SK-N-SH (cell line): ENCODE results near the gene ASIC4. TPM values are rescaled to one million over a fixed set of nuclear protein-coding genes. Genes with fewer than 3 reads are reported as not detected.

ENCODE experiments used
- CTCF ChIA-PET: fragments of 300-600, 350-600 bp; formaldehyde crosslinking; extraction: SDS; loops from one replicate; lab custom pipeline; 2021; lab: Yijun Ruan, JAX
- POLR2A ChIA-PET: fragments of 350-600 bp; sonication (Branson Sonifier 250); formaldehyde crosslinking; extraction: SDS; loops from one replicate; lab custom pipeline; 2020; ENCODE audit warnings: antibody characterized with exemption, inconsistent platforms; lab: Yijun Ruan, JAX
- DNase-seq: peaks from one replicate; pipeline ENCODE4 v3.0.0; 2012
- H2AFZ ChIP-seq: fragments of 200-600 bp; sonication (generic); 2 replicates; pipeline ENCODE4 v1.8.1; 2016; ENCODE audit warnings: antibody characterized with exemption, mild to moderate bottlenecking, low read depth
- H3F3A ChIP-seq: fragments of 200-600 bp; sonication (generic); replicated peaks from 2 replicates; pipeline ENCODE3; 2016; ENCODE audit warnings: antibody characterized with exemption, mild to moderate bottlenecking; ENCODE audit not compliant: insufficient read depth
- H3K27ac ChIP-seq, 2 experiments: fragments of 200-500 bp in 1 of 2; fragments of 200-600 bp in 1 of 2; sonication (Bioruptor generic) in 1 of 2; sonication (generic), shearing (Covaris generic) in 1 of 2; 2 replicates each; pipeline versions ENCODE4 v1.5.1 to v1.6.1; 2014 to 2016; ENCODE audit warnings: low read depth in 2 of 2, inconsistent platforms in 1 of 2, low read length in 1 of 2, mild to moderate bottlenecking in 1 of 2, mixed read lengths in 1 of 2
- H3K27me3 ChIP-seq: fragments of 200-600 bp; sonication (generic), shearing (Covaris generic); 2 replicates; pipeline ENCODE4 v1.6.1; 2016; ENCODE audit warnings: mixed run types; ENCODE audit not compliant: insufficient read depth
- H3K36me3 ChIP-seq, 2 experiments: fragments of 200-500 bp in 1 of 2; fragments of 200-600 bp in 1 of 2; sonication (Bioruptor generic) in 1 of 2; sonication (generic) in 1 of 2; replicated peaks in 1 of 2; 2 replicates each; pipeline versions ENCODE3 to v1.5.1; 2014 to 2016; ENCODE audit warnings: low read length in 1 of 2, mild to moderate bottlenecking in 1 of 2; ENCODE audit not compliant: insufficient read depth in 2 of 2, control insufficient read depth in 1 of 2
- H3K4me1 ChIP-seq, 2 experiments: fragments of 200-500 bp in 1 of 2; fragments of 200-600 bp in 1 of 2; sonication (Bioruptor generic) in 1 of 2; sonication (generic), shearing (Covaris generic) in 1 of 2; 2 replicates each; pipeline versions ENCODE4 v1.5.1 to v1.6.1; 2014 to 2016; ENCODE audit warnings: low read depth in 1 of 2, low read length in 1 of 2, mixed run types in 1 of 2; ENCODE audit not compliant: insufficient read depth in 2 of 2, control insufficient read depth in 1 of 2
- H3K4me2 ChIP-seq: fragments of 200-600 bp; sonication (generic), shearing (Covaris generic); 2 replicates; pipeline ENCODE4 v1.6.1; 2017; ENCODE audit warnings: mixed run types
- H3K4me3 ChIP-seq, 2 experiments: fragments of 200-500 bp in 1 of 2; fragments of 200-600 bp in 1 of 2; sonication (Bioruptor generic) in 1 of 2; sonication (generic), shearing (Covaris generic) in 1 of 2; 2 replicates each; pipeline versions ENCODE4 v1.5.1 to v1.8.1; 2014 to 2016; ENCODE audit warnings: low read depth in 2 of 2, inconsistent platforms in 1 of 2, low read length in 1 of 2, mild to moderate bottlenecking in 1 of 2, mixed read lengths in 1 of 2, moderate library complexity in 1 of 2
- H3K79me2 ChIP-seq: fragments of 200-600 bp; sonication (generic); 2 replicates; pipeline ENCODE4 v1.8.1; 2017; ENCODE audit warnings: mild to moderate bottlenecking; ENCODE audit not compliant: insufficient read depth
- H3K9ac ChIP-seq: fragments of 200-600 bp; sonication (generic); 2 replicates; pipeline ENCODE4 v1.6.1; 2017; ENCODE audit warnings: mixed run types
- H3K9me2 ChIP-seq: fragments of 200-600 bp; sonication (generic); 2 replicates; pipeline ENCODE4 v1.6.1; 2017; ENCODE audit warnings: mixed run types
- H3K9me3 ChIP-seq: fragments of 200-600 bp; sonication (generic); 2 replicates; pipeline ENCODE4 v1.6.1; 2017; ENCODE audit warnings: mixed run types, mild to moderate bottlenecking, moderate library complexity
- H4K20me1 ChIP-seq: fragments of 200-600 bp; sonication (generic); 2 replicates; pipeline ENCODE4 v1.6.1; 2017; ENCODE audit warnings: mild to moderate bottlenecking, mixed run types; ENCODE audit not compliant: insufficient read depth
- CHD2 ChIP-seq: fragments of 150-350 bp; IDR thresholded peaks from 2 replicates; pipeline ENCODE4 v1.6.1; 2018; ENCODE audit warnings: low read length; ENCODE audit not compliant: partially characterized antibody
- ELF1 ChIP-seq: IDR thresholded peaks from 2 replicates; pipeline ENCODE4 v1.4.0; 2012
- FOXJ3 ChIP-seq: sonication (generic); formaldehyde crosslinking; IDR thresholded peaks from 2 replicates; pipeline ENCODE4 v1.5.1; 2020; ENCODE audit warnings: mild to moderate bottlenecking, missing genetic modification reagents
- GABPA ChIP-seq: IDR thresholded peaks from 2 replicates; pipeline ENCODE4 v1.4.0; 2012; ENCODE audit warnings: low read depth, mild to moderate bottlenecking
- JUND ChIP-seq: IDR thresholded peaks from 2 replicates; pipeline ENCODE4 v1.4.0; 2012
- NFIC ChIP-seq: IDR thresholded peaks from 2 replicates; pipeline ENCODE4 v1.4.0; 2012; ENCODE audit warnings: borderline replicate concordance
- TCF12 ChIP-seq: IDR thresholded peaks from 2 replicates; pipeline ENCODE4 v1.4.0; 2012
- YY1 ChIP-seq: IDR thresholded peaks from 2 replicates; pipeline ENCODE4 v1.4.0; 2012; ENCODE audit warnings: low read depth, mild to moderate bottlenecking
- WGBS: methylation state at CpG from one replicate; pipeline ENCODE4 v1.1.6; 2017; ENCODE audit warnings: low lambda C conversion rate; 5-methylcytosine and 5-hydroxymethylcytosine counted together
- polyA plus RNA-seq, 3 experiments: library from polyadenylated mRNA; depleted of rRNA; stranded (reverse); fragments of >200 nt; gene quantifications; 2 replicates each; pipeline ENCODE4 v1.2.3, GENCODE V29; 2012
- TF ChIP-seq, protein P1 (sequence below): IDR thresholded peaks from 2 replicates; pipeline ENCODE4 v1.6.1; 2012; ENCODE audit warnings: mild to moderate bottlenecking, low read depth, low read length, moderate library complexity
- TF ChIP-seq, protein P2 (sequence below): fragments of 200-600 bp; sonication (generic); IDR thresholded peaks from 2 replicates; pipeline ENCODE4 v1.6.1; 2017; ENCODE audit warnings: antibody characterized with exemption, mild to moderate bottlenecking, moderate library complexity
- TF ChIP-seq, protein P3 (sequence below): fragments of 150-350 bp; IDR thresholded peaks from 2 replicates; pipeline ENCODE4 v1.6.1; 2017; ENCODE audit warnings: antibody characterized with exemption, low read length, low read depth, borderline replicate concordance

Gene ASIC4
- polyA plus RNA-seq, 1 of the 3 experiments (the other 2 are of a cell fraction), result 0.05 TPM

DNA sequence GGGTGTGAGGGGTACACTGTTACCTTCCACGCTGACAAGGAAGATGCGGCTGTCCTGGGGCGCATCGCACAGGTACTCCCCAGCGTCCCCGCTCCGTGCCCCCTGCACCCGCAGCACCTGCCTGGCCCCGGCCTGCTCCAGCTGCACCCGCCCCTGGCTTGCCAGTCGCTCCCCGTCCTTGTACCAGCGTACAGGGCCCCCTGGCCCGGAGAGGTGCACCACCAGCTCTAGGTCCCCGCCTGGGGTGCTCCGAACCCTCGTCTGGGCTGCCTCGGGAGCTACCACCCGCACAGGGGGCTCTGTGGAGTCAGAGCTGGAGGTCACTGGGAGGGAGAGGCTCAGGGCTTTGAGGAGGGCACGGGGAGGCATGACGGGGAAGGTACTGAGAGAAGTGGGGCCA lies 43.0 kb downstream of the ASIC4 start:
- peaks cover 0 to 20% of the 10 kb centered on the region in 2 experiments; a peak in 1 of 4 replicates for H3K4me1 ChIP-seq
- POLR2A ChIA-PET, result interaction anchor here (0.5 to 0.6 kb wide), 2 partner anchors 13 to 15 kb away, joined by 3 read pairs; no protein-coding TSS in a partner anchor
- 86% methylated on average over 7 of the region's 21 CpGs for WGBS
- peaks cover 2% of the 10 kb centered on the region for H3F3A ChIP-seq
- H3K4me2 ChIP-seq, result no peak overlapping the region
- no peak overlapping the region for H3K9ac ChIP-seq
- no peak overlapping the region for H3K27ac ChIP-seq
- TF ChIP-seq, protein P1, sequence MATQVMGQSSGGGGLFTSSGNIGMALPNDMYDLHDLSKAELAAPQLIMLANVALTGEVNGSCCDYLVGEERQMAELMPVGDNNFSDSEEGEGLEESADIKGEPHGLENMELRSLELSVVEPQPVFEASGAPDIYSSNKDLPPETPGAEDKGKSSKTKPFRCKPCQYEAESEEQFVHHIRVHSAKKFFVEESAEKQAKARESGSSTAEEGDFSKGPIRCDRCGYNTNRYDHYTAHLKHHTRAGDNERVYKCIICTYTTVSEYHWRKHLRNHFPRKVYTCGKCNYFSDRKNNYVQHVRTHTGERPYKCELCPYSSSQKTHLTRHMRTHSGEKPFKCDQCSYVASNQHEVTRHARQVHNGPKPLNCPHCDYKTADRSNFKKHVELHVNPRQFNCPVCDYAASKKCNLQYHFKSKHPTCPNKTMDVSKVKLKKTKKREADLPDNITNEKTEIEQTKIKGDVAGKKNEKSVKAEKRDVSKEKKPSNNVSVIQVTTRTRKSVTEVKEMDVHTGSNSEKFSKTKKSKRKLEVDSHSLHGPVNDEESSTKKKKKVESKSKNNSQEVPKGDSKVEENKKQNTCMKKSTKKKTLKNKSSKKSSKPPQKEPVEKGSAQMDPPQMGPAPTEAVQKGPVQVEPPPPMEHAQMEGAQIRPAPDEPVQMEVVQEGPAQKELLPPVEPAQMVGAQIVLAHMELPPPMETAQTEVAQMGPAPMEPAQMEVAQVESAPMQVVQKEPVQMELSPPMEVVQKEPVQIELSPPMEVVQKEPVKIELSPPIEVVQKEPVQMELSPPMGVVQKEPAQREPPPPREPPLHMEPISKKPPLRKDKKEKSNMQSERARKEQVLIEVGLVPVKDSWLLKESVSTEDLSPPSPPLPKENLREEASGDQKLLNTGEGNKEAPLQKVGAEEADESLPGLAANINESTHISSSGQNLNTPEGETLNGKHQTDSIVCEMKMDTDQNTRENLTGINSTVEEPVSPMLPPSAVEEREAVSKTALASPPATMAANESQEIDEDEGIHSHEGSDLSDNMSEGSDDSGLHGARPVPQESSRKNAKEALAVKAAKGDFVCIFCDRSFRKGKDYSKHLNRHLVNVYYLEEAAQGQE, result no peak
- TF ChIP-seq ELF1 (no peak), FOXJ3 (no peak), NFIC (no peak), JUND (no peak), CHD2 (no peak), GABPA (no peak), YY1 (no peak), TCF12 (no peak)
- TF ChIP-seq, protein P2, sequence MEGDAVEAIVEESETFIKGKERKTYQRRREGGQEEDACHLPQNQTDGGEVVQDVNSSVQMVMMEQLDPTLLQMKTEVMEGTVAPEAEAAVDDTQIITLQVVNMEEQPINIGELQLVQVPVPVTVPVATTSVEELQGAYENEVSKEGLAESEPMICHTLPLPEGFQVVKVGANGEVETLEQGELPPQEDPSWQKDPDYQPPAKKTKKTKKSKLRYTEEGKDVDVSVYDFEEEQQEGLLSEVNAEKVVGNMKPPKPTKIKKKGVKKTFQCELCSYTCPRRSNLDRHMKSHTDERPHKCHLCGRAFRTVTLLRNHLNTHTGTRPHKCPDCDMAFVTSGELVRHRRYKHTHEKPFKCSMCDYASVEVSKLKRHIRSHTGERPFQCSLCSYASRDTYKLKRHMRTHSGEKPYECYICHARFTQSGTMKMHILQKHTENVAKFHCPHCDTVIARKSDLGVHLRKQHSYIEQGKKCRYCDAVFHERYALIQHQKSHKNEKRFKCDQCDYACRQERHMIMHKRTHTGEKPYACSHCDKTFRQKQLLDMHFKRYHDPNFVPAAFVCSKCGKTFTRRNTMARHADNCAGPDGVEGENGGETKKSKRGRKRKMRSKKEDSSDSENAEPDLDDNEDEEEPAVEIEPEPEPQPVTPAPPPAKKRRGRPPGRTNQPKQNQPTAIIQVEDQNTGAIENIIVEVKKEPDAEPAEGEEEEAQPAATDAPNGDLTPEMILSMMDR, result no peak
- TF ChIP-seq, protein P3, sequence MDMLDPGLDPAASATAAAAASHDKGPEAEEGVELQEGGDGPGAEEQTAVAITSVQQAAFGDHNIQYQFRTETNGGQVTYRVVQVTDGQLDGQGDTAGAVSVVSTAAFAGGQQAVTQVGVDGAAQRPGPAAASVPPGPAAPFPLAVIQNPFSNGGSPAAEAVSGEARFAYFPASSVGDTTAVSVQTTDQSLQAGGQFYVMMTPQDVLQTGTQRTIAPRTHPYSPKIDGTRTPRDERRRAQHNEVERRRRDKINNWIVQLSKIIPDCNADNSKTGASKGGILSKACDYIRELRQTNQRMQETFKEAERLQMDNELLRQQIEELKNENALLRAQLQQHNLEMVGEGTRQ, result no peak
- no peak overlapping the region for H3K4me3 ChIP-seq
- H3K79me2 ChIP-seq, result no peaks in the 10 kb centered on the region
- no peak overlapping the region for H2AFZ ChIP-seq
- DNase-seq, result no peak
- H4K20me1 ChIP-seq, result no peaks in the 10 kb centered on the region
- no peaks in the 10 kb centered on the region for H3K9me3 ChIP-seq
- H3K36me3 ChIP-seq, result peaks cover 0 to 3% of the 10 kb centered on the region in 2 experiments
- H3K9me2 ChIP-seq, result no peaks in the 10 kb centered on the region
- CTCF ChIA-PET, result interaction anchor here (0.9 to 7.5 kb wide), 4 partner anchors 10 to 85 kb away, joined by 4 to 107 read pairs (median 8); partner anchors contain the start of genes CHPF, OBSL1 and TMEM198
- no peaks in the 10 kb centered on the region for H3K27me3 ChIP-seq
